NCI-H1105 (cell line): ENCODE measurements around the gene LKAAEAR1.

Source experiments
- DNase-seq: peaks from one replicate; lab custom pipeline; 2025; lab: John Stamatoyannopoulos, UW

LKAAEAR1 gene

GRCh38 chr20:64037199-64037497, 47.0 kb downstream of the LKAAEAR1 start:
- no peak for DNase-seq

GRCh38 chr20:64036346-64037198, 47.6 kb downstream of the LKAAEAR1 start:
- no peak for DNase-seq

- DNase-seq: no peak
Observed at GRCh38 chr20:64035933-64036345, 48.3 kb downstream of the LKAAEAR1 start, which contains the start of gene C20orf204. Gene C20orf204 (plus strand): TSS chr20:64036182. CDS start chr20:64036324, 142 bp downstream.

GRCh38 chr20:64035066-64035932, 48.9 kb downstream of the LKAAEAR1 start:
- DNase-seq: no peak

GRCh38 chr20:64033981-64034493, 50.2 kb downstream of the LKAAEAR1 start:
- no peak for DNase-seq
